WTC11 (cell line): ENCODE data around the gene AMOTL1. TPM values are rescaled to one million over a fixed set of nuclear protein-coding genes. Genes with fewer than 3 reads are reported as not detected.
A peak's percentile ranks its signal among the peaks of the same experiment; 100 is the strongest.

Experiments
- ATAC-seq: fragments of 200-7000 bp; cut with Tn5 transposase; 2 replicates; pipeline ENCODE4 v1.10.0; 2021; ENCODE audit warnings: mild to moderate bottlenecking, moderate library complexity
- CTCF ChIA-PET: fragments of 300-600 bp; sonication (Branson Sonifier 250); formaldehyde crosslinking; loops from one replicate; lab custom pipeline; 2021; ENCODE audit warnings: antibody characterized with exemption; lab: Charles Lee
- POLR2A ChIA-PET: fragments of 350-600 bp; sonication (Branson Sonifier 250); formaldehyde crosslinking; loops from one replicate; lab custom pipeline; 2021; ENCODE audit warnings: antibody characterized with exemption; lab: Charles Lee
- DNase-seq: peaks from one replicate; pipeline ENCODE4 v3.0.0; 2021; ENCODE audit warnings: low spot score
- H3K27ac Mint-ChIP-seq: 2 replicates; pipeline ENCODE4 v1.8.0; 2021; ENCODE audit warnings: mixed read lengths
- H3K27me3 Mint-ChIP-seq: 2 replicates; pipeline ENCODE4 v1.8.0; 2021; ENCODE audit warnings: low read depth, mild to moderate bottlenecking, moderate library complexity, mixed read lengths
- H3K36me3 Mint-ChIP-seq: 2 replicates; pipeline ENCODE4 v1.8.0; 2021; ENCODE audit warnings: mixed read lengths
- H3K4me1 Mint-ChIP-seq: 2 replicates; pipeline ENCODE4 v1.8.0; 2022; ENCODE audit warnings: mixed read lengths
- H3K4me3 Mint-ChIP-seq: 2 replicates; pipeline ENCODE4 v1.8.0; 2021; ENCODE audit warnings: mild to moderate bottlenecking, moderate library complexity, mixed read lengths
- H3K9me3 Mint-ChIP-seq: 2 replicates; pipeline ENCODE4 v1.8.0; 2021; ENCODE audit warnings: mixed read lengths
- AR ChIP-seq: fragments of 250-450 bp; sonication (Bioruptor Pico); IDR thresholded peaks from 2 replicates; pipeline ENCODE4 v1.9.0; 2021; ENCODE audit warnings: mild to moderate bottlenecking
- ARID4B ChIP-seq: sonication (generic); formaldehyde crosslinking; IDR thresholded peaks from 2 replicates; pipeline ENCODE4 v1.8.0; 2023; ENCODE audit warnings: missing genetic modification reagents, mild to moderate bottlenecking, borderline replicate concordance
- E2F4 ChIP-seq: sonication (generic); formaldehyde crosslinking; IDR thresholded peaks from 2 replicates; pipeline ENCODE4 v1.8.1; 2022; ENCODE audit warnings: low read depth, mild to moderate bottlenecking, moderate library complexity, missing genetic modification reagents, borderline replicate concordance
- GRHL2 ChIP-seq: fragments of 250-450 bp; sonication (Bioruptor Pico); IDR thresholded peaks from 2 replicates; pipeline ENCODE4 v1.8.0; 2022; ENCODE audit warnings: mild to moderate bottlenecking, moderate library complexity; ENCODE audit not compliant: insufficient replicate concordance, severe bottlenecking
- IRF2 ChIP-seq: sonication (generic); formaldehyde crosslinking; IDR thresholded peaks from 2 replicates; pipeline ENCODE4 v1.8.0; 2022; ENCODE audit warnings: low read depth, missing genetic modification reagents, borderline replicate concordance
- ZBTB21 ChIP-seq: sonication (generic); formaldehyde crosslinking; IDR thresholded peaks from 2 replicates; pipeline ENCODE4 v1.8.1; 2023; ENCODE audit warnings: mild to moderate bottlenecking, missing genetic modification reagents, borderline replicate concordance
- ZBTB43 ChIP-seq: sonication (generic); formaldehyde crosslinking; IDR thresholded peaks from 2 replicates; pipeline ENCODE4 v1.8.1; 2023; ENCODE audit warnings: mild to moderate bottlenecking, missing genetic modification reagents
- ZNF232 ChIP-seq: sonication (generic); formaldehyde crosslinking; IDR thresholded peaks from 2 replicates; pipeline ENCODE4 v1.8.0; 2022; ENCODE audit warnings: mild to moderate bottlenecking, missing genetic modification reagents
- ZNF532 ChIP-seq: fragments of 250-450 bp; sonication (Bioruptor Pico); IDR thresholded peaks from 2 replicates; pipeline ENCODE4 v1.9.0; 2021; ENCODE audit warnings: mild to moderate bottlenecking, borderline replicate concordance
- total RNA-seq: library from RNA; stranded (reverse); gene quantifications from 3 replicates; pipeline ENCODE4 v1.2.3, GENCODE V29; 2021

AMOTL1 gene
- total RNA-seq, 1 experiment from 2014 or later, result 39.8 TPM

GRCh38 chr11:94866231-94866822 is 98.2 kb downstream of the AMOTL1 start (continued):
- TF ChIP-seq ZBTB43 (no peak), AR (CRISPR knock-in tag) (no peak), ZNF532 (CRISPR knock-in tag) (no peak), ZNF232 (CRISPR knock-in tag) (no peak), GRHL2 (CRISPR knock-in tag) (no peak), ZBTB21 (CRISPR knock-in tag) (no peak)

- TF ChIP-seq ARID4B (CRISPR knock-in tag) (no peak), IRF2 (no peak), E2F4 (CRISPR knock-in tag) (no peak)
- DNase-seq (no peak), ATAC-seq (no peak)
- Mint-ChIP-seq H3K4me3 (no peak overlapping the region), H3K4me1 (peaks cover 20% of the 10 kb centered on the region), H3K27me3 (no peaks in the 10 kb centered on the region), H3K9me3 (no peaks in the 10 kb centered on the region), H3K27ac (peak overlapping the region; percentile 15; the same call in 1 of the 2 replicates), H3K36me3 (peaks cover 66% of the 10 kb centered on the region)
- ChIA-PET POLR2A (no interaction called here), CTCF (interaction anchor here (0.8 to 0.9 kb wide), 3 partner anchors 74 to 244 kb away, joined by 3 to 5 read pairs (median 3); no protein-coding TSS in a partner anchor)
Measured at GRCh38 chr11:94866936-94867795, 99.0 kb downstream of the AMOTL1 start.
